ENCODE results near the gene NCOA5. TPM values are rescaled to one million over a fixed set of nuclear protein-coding genes. Genes with fewer than 3 reads are reported as not detected.

Gene NCOA5
- total RNA-seq, 1 experiment from 2014 or later: 24.0 TPM

GRCh38 chr20:46040902-46041535 lies 48.7 kb downstream of the NCOA5 start:
- DNase-seq (ENCODE audit: low read depth): peak; percentile 54

- no peak for DNase-seq (ENCODE audit: low read depth)
Observed at GRCh38 chr20:46037036-46037435, 52.7 kb downstream of the NCOA5 start.

GRCh38 chr20:46036370-46036769 lies 53.4 kb downstream of the NCOA5 start:
- no peak for DNase-seq (ENCODE audit: low read depth)

GRCh38 chr20:46035713-46036112 lies 54.0 kb downstream of the NCOA5 start:
- DNase-seq (ENCODE audit: low read depth): no peak

- no peak for DNase-seq (ENCODE audit: low read depth)
Observed at GRCh38 chr20:46035253-46035652, 54.5 kb downstream of the NCOA5 start.

GRCh38 chr20:46034039-46034438 lies 55.7 kb downstream of the NCOA5 start:
- peak; percentile 47 for DNase-seq (ENCODE audit: low read depth)

GRCh38 chr20:46031701-46032254 lies 58.0 kb downstream of the NCOA5 start:
- peak; percentile 40 for DNase-seq (ENCODE audit: low read depth)

- DNase-seq (ENCODE audit: low read depth): no peak
Observed at GRCh38 chr20:46031014-46031569, 58.7 kb downstream of the NCOA5 start.

- DNase-seq (ENCODE audit: low read depth): no peak
Observed at GRCh38 chr20:46030284-46031013, 59.3 kb downstream of the NCOA5 start.

- DNase-seq (ENCODE audit: low read depth): no peak
Observed at GRCh38 chr20:46028772-46029371, 60.9 kb downstream of the NCOA5 start, which contains the start of gene SLC12A5. Gene SLC12A5, plus strand, starts transcription at chr20:46029215. Its CDS starts 130 bp downstream, at chr20:46029345.

GRCh38 chr20:46028110-46028509 lies 61.7 kb downstream of the NCOA5 start:
- no peak for DNase-seq (ENCODE audit: low read depth)

GRCh38 chr20:46027245-46027853 lies 62.4 kb downstream of the NCOA5 start:
- DNase-seq (ENCODE audit: low read depth): peak; percentile 76

GRCh38 chr20:46025376-46025783 lies 64.4 kb downstream of the NCOA5 start:
- DNase-seq (ENCODE audit: low read depth): no peak

GRCh38 chr20:46023999-46024398 lies 65.8 kb downstream of the NCOA5 start:
- peak; percentile 62 for DNase-seq (ENCODE audit: low read depth)

GRCh38 chr20:46023148-46023484 lies 66.6 kb downstream of the NCOA5 start:
- no peak for DNase-seq (ENCODE audit: low read depth)

GRCh38 chr20:46022411-46023147 lies 67.2 kb downstream of the NCOA5 start:
- DNase-seq (ENCODE audit: low read depth): peak; percentile 51

- peak; percentile 59 for DNase-seq (ENCODE audit: low read depth)
Observed at GRCh38 chr20:46021361-46022359, 68.1 kb downstream of the NCOA5 start.

- peak; percentile 46 for DNase-seq (ENCODE audit: low read depth)
Observed at GRCh38 chr20:46020555-46020954, 69.2 kb downstream of the NCOA5 start.

GRCh38 chr20:46018611-46019010 lies 71.2 kb downstream of the NCOA5 start:
- no peak for DNase-seq (ENCODE audit: low read depth)

- no peak for DNase-seq (ENCODE audit: low read depth)
Observed at GRCh38 chr20:46018112-46018511, 71.7 kb downstream of the NCOA5 start.

All from M059J (cell line).